Transverse colon (tissue), 4 donors: ENCODE results near the gene SPP1. TPM values are rescaled to one million over a fixed set of nuclear protein-coding genes. Genes with fewer than 3 reads are reported as not detected.
"Not testable (repeated sequence)": the region's sequence is repeated elsewhere in the genome, so short reads cannot be mapped to it uniquely, and the experiment has no call there.

Experiments
- DNase-seq: peaks from one replicate; pipeline ENCODE4 v3.0.0-alpha.2; 2019
- H3K27ac ChIP-seq, 4 donors: fragments of 200-600 bp; sonication (generic); 2 replicates each; pipeline ENCODE4 v1.5.1; 2016 to 2018; ENCODE audit warnings: inconsistent platforms in 4 of 4
- H3K27me3 ChIP-seq: fragments of 200-600 bp; sonication (generic); 2 replicates; pipeline ENCODE4 v1.5.1; 2017; ENCODE audit warnings: inconsistent platforms
- H3K36me3 ChIP-seq, 4 donors: fragments of 200-600 bp; sonication (generic); 2 replicates each; pipeline ENCODE4 v1.5.1; 2017 to 2019; ENCODE audit warnings: inconsistent platforms in 4 of 4
- H3K4me1 ChIP-seq, 4 donors: fragments of 200-600 bp; sonication (generic); 2 replicates each; pipeline ENCODE4 v1.5.1; 2017 to 2020; ENCODE audit warnings: inconsistent platforms in 4 of 4
- H3K4me3 ChIP-seq, 4 donors: fragments of 200-600 bp; sonication (generic); 1 replicate in 1 of 4; 2 replicates in 3 of 4; pipeline versions ENCODE4 v1.5.1 to v1.6.1; 2017 to 2019; ENCODE audit warnings: inconsistent platforms in 4 of 4
- H3K9me3 ChIP-seq, 2 donors: fragments of 200-600 bp; sonication (generic); 2 replicates each; pipeline ENCODE4 v1.5.1; 2017 to 2019; ENCODE audit warnings: inconsistent platforms in 2 of 2
- EP300 ChIP-seq: sonication (generic); formaldehyde crosslinking; IDR thresholded peaks from one replicate; pipeline ENCODE4 v1.6.1; 2017; ENCODE audit warnings: antibody characterized with exemption, low read depth
- POLR2A ChIP-seq: fragments of 450-650 bp; IDR thresholded peaks from one replicate; pipeline ENCODE4 v1.6.1; 2016; ENCODE audit warnings: antibody characterized with exemption, mild to moderate bottlenecking, moderate library complexity
- POLR2AphosphoS5 ChIP-seq, 3 donors: sonication (generic); formaldehyde crosslinking; IDR thresholded peaks; one replicate each; pipeline ENCODE4 v1.6.1; 2016; ENCODE audit warnings: antibody characterized with exemption in 3 of 3
- WGBS, 2 donors: methylation state at CpG; one replicate each; pipeline ENCODE4 v1.1.5; 2018; ENCODE audit warnings: low coverage in 1 of 2; 5-methylcytosine and 5-hydroxymethylcytosine counted together
- in situ Hi-C, 4 donors: fragments of 200-750 bp; cut with MboI; loops; one replicate each; pipeline versions ENCODE4 v1.15.0 to v1.15.1; 2017; ENCODE audit warnings: low sequenced_read_pairs in 3 of 4, low pct_ligation_motif_present in 1 of 4, low pct_unique_long_range_greater_than_20kb in 1 of 4
- intact Hi-C: fragments of 100-400 bp; cut with DNase I; formaldehyde crosslinking; loops from one replicate; pipeline ENCODE4 v1.15.1; 2023; ENCODE audit warnings: low total_unique reads
- total RNA-seq, 4 donors: library from RNA; depleted of rRNA; stranded (reverse); fragments of >200 nt; gene quantifications; one replicate each; pipeline ENCODE4 v1.1.0, GENCODE V29; 2016
- TF ChIP-seq, protein P1 (sequence below), 5 experiments: fragments of 200-600 bp in 3 of 5; fragments of 450-650 bp in 2 of 5; sonication (generic) in 3 of 5; IDR thresholded peaks; 1 replicate in 2 of 5; 2 replicates in 3 of 5; pipeline ENCODE4 v1.5.1; 2016 to 2017; ENCODE audit warnings: antibody characterized with exemption in 5 of 5, inconsistent platforms in 3 of 5, mild to moderate bottlenecking in 2 of 5, moderate library complexity in 1 of 5

The SPP1 gene
- total RNA-seq, 4 donors from 2014 or later: 5.6 to 23.5 (median 13.7) TPM

DNA sequence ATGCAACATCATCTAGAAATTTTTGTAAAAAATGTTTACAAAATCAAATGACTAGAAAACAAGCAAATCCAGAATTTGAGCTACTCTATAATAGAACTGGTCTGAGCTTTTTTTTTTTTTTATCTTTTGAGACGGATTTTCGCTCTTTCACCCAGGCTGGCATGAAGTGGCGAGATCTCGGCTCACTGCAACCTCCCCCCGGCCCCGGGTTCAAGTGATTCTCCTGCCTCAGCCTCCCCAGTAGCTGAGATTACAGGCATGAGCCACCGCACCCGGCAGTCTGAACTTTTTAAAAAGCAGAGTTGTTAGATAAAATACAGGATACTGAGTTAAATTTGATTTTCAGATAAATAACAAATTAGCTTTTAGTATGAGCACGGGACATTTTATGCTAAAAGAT, 11.0 kb downstream of the SPP1 start:
- TF ChIP-seq EP300 (no peak), POLR2AphosphoS5 (IDR thresholded peaks at IDR 0.05) (no peak), POLR2A (no peak)
- TF ChIP-seq, protein P1, sequence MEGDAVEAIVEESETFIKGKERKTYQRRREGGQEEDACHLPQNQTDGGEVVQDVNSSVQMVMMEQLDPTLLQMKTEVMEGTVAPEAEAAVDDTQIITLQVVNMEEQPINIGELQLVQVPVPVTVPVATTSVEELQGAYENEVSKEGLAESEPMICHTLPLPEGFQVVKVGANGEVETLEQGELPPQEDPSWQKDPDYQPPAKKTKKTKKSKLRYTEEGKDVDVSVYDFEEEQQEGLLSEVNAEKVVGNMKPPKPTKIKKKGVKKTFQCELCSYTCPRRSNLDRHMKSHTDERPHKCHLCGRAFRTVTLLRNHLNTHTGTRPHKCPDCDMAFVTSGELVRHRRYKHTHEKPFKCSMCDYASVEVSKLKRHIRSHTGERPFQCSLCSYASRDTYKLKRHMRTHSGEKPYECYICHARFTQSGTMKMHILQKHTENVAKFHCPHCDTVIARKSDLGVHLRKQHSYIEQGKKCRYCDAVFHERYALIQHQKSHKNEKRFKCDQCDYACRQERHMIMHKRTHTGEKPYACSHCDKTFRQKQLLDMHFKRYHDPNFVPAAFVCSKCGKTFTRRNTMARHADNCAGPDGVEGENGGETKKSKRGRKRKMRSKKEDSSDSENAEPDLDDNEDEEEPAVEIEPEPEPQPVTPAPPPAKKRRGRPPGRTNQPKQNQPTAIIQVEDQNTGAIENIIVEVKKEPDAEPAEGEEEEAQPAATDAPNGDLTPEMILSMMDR (IDR thresholded peaks at IDR 0.05): no peak
- WGBS, 2 donors: 83 to 87% methylated on average over 5 to 9 of the region's 9 CpGs
- no peaks in the 10 kb centered on the region for H3K4me1 ChIP-seq
- no peaks in the 10 kb centered on the region for H3K27me3 ChIP-seq
- no peaks in the 10 kb centered on the region for H3K9me3 ChIP-seq
- in situ Hi-C loops: loop anchor here in 1 of 4 donors (25.0 kb wide), 1 partner anchor 324 kb away; the partner anchor contains the start of gene DMP1
- H3K4me3 ChIP-seq: no peak overlapping the region
- intact Hi-C loops: no loop called here
- DNase-seq: no peak
- H3K36me3 ChIP-seq: no peaks in the 10 kb centered on the region
- no peak overlapping the region for H3K27ac ChIP-seq

DNA sequence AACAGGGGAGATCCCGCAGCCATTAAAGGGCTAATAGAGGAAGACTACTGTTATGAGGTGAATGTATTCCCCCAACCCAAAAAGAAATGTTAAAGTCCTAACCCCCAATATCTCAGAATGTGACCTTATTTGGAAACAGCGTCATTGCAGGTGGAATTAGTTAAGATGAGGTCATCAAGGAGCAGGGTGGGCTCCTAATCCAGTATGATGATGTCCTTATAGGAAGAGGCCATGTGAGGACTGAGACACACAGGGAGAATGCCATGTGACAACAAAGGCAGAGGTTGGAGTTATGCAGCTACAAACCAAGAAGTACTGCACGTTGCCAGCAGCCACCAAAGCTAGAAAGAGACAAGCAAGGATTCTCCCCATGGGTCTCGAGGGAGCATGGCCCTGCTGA, 14.3 kb downstream of the SPP1 start:
- no peak for DNase-seq
- intact Hi-C loops (no loop called here), in situ Hi-C loops (loop anchor here in 1 of 4 donors (25.0 kb wide), 1 partner anchor 327 kb away; the partner anchor contains the start of gene DMP1)
- no peaks in the 10 kb centered on the region for H3K27me3 ChIP-seq
- no peaks in the 10 kb centered on the region for H3K4me1 ChIP-seq
- WGBS, 2 donors: 86 to 92% methylated on average over 2 to 4 of the region's 4 CpGs
- no peaks in the 10 kb centered on the region for H3K36me3 ChIP-seq
- no peaks in the 10 kb centered on the region for H3K9me3 ChIP-seq
- no peak overlapping the region for H3K4me3 ChIP-seq
- no peak overlapping the region for H3K27ac ChIP-seq
- no peak for TF ChIP-seq POLR2A
- TF ChIP-seq EP300: no peak
- TF ChIP-seq, protein P1 (IDR thresholded peaks at IDR 0.05): no peak
- no peak for TF ChIP-seq POLR2AphosphoS5 (IDR thresholded peaks at IDR 0.05)

DNA sequence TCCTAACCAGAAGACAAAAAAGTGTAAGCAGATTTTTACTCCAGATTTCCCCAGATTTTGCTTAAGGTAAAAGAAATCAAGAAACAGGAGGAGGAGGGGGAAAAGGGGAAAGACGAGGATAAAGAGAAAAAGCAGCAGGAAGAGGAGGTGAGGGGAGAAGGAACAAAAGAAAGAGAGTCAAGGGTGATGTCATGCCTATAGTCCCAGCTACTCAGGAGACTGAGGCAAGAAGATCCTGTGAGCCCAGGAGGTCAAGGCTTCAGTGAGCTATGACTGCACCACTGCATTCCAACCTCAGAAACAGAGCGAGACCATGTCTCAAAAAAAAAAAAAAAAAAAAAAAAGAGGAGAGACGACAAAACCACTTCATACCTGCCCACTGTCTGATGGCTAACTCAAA, 19.9 kb downstream of the SPP1 start:
- H3K4me3 ChIP-seq: no peak overlapping the region
- in situ Hi-C loops (loop anchor here in 1 of 4 donors (25.0 kb wide), 1 partner anchor 333 kb away; the partner anchor contains the start of gene DMP1), intact Hi-C loops (no loop called here)
- H3K27ac ChIP-seq: no peak overlapping the region
- no peaks in the 10 kb centered on the region for H3K36me3 ChIP-seq
- H3K9me3 ChIP-seq: no peaks in the 10 kb centered on the region
- H3K4me1 ChIP-seq: no peaks in the 10 kb centered on the region
- WGBS, 2 donors: 84% methylated on average over 3 of the region's 3 CpGs; no CpG with 5 or more reads in 1 of the 2 donors
- no peaks in the 10 kb centered on the region for H3K27me3 ChIP-seq
- TF ChIP-seq EP300 (no peak), POLR2AphosphoS5 (IDR thresholded peaks at IDR 0.05) (no peak)
- DNase-seq: no peak

DNA sequence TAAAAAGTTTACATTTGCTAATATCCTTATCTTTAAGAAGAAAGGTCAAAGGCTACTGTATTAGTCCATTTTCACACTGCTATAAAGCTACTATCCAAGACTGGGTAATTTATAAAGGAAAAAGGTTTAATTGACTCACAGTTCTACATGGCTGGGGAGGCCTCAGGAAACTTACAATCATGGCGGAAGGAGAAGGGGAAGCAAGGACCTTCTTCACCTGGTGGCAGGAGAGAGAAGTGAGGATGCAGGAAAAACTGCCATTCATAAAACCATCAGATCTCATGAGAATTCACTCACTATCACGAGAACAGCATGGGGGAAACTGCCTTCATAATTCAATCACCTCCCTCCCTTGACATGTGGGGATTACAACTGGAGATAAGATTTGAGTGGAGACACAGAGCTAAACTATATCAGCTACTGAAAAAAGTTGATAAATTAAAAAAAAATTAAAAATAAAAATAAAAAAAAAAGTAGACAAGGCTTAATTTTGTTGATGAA, 23.7 kb downstream of the SPP1 start:
- H3K36me3 ChIP-seq, DNase-seq, intact Hi-C loops, H3K27ac ChIP-seq, H3K4me1 ChIP-seq, H3K4me3 ChIP-seq, H3K9me3 ChIP-seq, H3K27me3 ChIP-seq: not testable (repeated sequence)
- in situ Hi-C loops: loop anchor here in 1 of 4 donors (25.0 kb wide), 1 partner anchor 337 kb away; the partner anchor contains the start of gene DMP1
- WGBS, 2 donors: 71 to 85% methylated on average over 1 to 2 of the region's 2 CpGs

DNA sequence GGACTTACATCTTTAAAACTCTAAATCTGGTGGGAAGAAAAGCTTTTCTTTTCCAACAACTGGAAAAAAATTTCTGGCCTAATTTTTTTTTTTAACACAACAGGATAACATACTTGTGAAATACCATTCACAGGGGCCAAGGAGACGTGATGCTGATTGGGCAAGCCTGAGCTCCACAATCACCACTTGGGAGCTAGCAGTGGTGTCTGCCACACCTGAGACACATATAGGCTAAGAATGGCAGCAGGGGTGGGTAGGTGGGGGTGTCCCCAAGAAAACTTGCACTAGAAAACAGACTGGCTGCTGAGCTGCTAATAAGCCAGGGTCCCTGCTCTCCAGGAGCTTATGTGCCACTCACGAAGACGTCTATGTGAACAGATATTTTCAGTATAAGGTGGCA, 26.4 kb downstream of the SPP1 start:
- no peak for DNase-seq
- no peaks in the 10 kb centered on the region for H3K27me3 ChIP-seq
- in situ Hi-C loops: no loop called here
- no peak overlapping the region for H3K4me3 ChIP-seq
- no peak overlapping the region for H3K27ac ChIP-seq
- no peaks in the 10 kb centered on the region for H3K36me3 ChIP-seq
- WGBS, 2 donors: 80 to 84% methylated on average over 2 to 3 of the region's 3 CpGs
- intact Hi-C loops: no loop called here
- peaks cover 0 to 3% (median 0%) of the 10 kb centered on the region in 4 donors for H3K4me1 ChIP-seq
- no peaks in the 10 kb centered on the region for H3K9me3 ChIP-seq
- TF ChIP-seq POLR2AphosphoS5 (IDR thresholded peaks at IDR 0.05): no peak
- TF ChIP-seq, protein P1 (IDR thresholded peaks at IDR 0.05): no peak
- TF ChIP-seq POLR2A: no peak
- no peak for TF ChIP-seq EP300
